ENCODE measurements around the gene PXDN.

The PXDN gene

GRCh38 chr2:1601471-1602277, 142.6 kb downstream of the PXDN start:
- DNase-seq (ENCODE audit: low read depth in 1 of 2, low spot score in 1 of 2), result no peak

DNA sequence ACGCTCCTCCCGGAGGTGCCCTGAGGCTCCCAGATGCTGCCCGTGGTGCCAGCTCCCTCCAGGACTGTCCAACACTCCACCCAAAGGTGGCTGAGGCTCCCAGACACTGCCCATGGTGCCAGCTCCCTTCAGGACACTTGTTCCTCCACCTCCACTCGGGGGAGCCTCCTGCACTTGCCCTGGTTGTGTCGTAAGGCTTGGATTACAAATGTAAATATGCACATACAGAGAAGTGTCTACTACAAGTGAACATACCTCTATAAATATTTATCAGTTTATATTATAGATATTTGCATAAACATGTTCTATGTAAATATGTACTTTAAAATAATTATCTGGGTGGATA, 143.3 kb downstream of the PXDN start:
- no peak for DNase-seq (ENCODE audit: low read depth in 1 of 2, low spot score in 1 of 2)

DNA sequence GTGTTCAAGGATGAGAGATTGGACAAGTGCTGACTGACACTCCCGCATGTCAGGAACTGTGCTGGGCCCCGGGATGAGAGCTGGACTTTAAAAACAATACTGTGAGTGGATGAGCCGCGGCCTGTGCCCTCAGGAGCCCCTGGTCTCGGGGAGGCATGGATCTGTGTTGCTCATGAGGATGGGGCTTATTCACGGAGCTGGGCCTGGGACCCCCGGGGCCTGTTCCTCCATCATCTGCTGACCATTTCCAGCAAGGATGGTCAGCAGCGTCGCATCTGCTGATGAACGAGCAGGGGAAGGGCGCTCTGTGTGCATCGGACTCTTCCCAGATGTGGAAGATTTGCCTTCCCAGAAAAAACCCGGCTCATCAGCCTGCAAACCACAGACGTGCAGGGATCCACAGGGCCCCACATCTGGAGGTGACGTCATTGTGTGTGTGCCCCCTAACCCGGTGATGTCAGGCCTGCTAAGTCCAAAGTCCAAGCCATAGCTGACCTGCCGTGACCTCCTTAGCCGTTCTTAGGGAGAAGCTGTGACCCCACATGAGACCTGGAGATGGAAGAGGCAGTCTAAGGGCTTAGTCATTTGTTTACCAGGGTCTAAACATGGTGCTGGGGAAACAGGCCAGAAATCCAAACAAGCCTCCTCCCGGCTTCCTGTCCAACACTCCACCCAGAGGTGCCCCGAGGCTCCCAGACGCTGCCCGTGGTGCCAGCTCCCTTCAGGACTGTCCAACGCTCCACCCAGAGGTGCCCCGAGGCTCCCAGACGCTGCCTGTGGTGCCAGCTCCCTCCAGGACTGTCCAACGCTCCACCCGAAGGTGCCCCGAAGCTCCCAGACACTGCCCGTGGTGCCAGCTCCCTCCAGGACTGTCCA, 143.9 kb downstream of the PXDN start:
- no peak for DNase-seq (ENCODE audit: low read depth in 1 of 2, low spot score in 1 of 2)

DNA sequence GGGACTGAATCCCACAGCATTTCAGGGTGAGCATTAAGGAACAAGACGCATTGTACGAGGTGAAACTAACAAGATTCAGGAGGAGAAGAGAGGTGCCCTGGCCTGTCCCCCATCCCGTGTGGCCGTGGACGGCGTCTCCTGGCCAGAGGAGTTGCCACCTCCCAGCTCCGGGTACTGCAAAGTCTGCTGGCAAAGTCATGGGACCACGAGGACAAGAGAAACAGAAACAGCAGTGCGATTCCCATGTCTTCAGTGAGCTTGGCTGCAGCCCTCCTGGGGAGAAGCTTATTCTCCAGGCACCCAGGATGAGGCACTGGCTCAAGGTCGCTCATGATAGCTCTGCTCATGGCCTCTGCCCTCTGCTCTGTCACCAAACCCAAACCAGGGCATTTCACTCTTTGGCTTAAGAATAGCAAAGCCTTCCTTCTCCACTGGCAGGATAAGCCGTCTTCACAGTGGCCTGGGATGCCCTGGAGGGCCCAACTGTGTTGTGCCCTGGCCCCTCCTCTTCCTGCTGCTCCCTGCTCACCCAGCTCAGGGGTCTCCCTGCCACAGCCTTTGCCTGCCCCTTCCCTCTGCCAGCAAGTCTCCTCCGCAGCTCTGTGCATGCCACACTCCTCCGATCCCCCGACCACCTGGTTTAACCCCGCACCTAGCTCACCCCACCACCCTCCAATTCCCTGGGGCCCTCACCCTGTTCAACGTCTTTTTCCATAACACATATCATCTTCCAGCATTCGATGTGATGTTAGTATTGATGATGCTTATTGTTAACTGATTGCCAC, 144.8 kb downstream of the PXDN start:
- no peak for DNase-seq (ENCODE audit: low read depth in 1 of 2, low spot score in 1 of 2)

DNA sequence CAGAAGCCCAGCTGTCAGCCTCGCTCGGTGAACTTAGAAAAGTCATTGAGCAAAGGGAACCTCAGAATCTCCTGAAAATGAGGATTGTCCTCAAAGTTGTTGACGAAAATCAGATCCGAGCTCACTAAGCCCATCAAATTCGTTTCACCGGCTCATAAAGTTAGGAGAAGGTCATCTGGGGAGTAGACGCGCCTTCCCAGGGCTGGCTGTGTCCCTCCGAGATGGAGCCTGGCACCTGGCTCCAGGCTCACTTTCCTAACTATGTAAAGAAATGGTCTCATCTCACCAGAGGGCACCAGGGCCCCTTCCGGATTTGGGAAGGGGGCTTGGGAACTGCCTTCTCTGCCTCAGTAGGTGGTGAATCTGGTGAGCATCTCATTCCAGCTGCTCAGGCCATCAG, 145.5 kb downstream of the PXDN start:
- no peak for DNase-seq (ENCODE audit: low read depth in 1 of 2, low spot score in 1 of 2)

DNA sequence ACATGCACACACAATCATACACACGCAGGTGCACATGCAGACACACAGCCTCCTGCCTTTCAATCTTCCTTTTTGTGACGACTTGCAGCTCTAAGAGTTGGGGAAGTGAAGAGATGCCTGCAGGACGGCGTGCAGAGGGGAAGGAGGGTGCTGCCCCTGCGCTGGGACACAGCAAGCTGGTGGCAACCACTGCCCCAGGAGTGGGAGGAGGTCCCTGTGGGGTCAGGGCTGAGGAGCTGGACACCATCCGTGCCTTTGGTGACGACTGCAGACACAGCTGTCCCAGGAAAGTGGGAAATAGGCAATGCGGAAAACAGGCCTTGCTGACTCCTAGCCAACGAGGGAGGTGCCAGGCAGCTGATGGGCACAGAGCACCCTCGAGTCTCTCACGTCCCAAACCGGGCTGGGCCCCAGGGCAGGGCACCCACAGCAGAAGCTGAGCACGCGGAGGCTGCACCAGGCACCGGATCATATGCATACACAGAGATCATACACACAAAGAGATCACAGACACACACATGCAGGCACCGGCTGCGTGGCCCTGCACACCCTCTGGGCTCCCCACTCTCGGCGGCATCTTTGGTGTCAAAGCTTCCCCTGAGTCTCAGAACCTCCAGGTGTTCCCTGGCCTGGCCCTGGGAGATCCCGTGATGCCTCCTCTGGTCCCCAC, 146.1 kb downstream of the PXDN start:
- no peak for DNase-seq (ENCODE audit: low read depth in 1 of 2, low spot score in 1 of 2)

DNA sequence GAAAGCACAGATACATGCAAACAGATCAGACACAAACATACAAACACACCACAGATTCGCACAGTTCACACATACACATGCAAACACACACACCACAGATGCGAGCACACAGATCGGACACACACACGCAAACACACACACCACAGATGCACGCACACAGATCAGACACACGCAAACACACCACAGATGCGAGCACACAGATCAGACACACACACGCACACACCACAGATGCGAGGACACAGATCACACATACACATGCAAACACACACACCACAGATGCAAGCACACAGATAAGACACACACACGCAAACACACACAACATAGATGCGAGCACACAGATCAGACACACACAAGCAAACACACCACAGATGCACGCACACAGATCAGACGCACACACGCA, 149.0 kb downstream of the PXDN start:
- no peak for DNase-seq (ENCODE audit: low read depth in 1 of 2, low spot score in 1 of 2)

DNA sequence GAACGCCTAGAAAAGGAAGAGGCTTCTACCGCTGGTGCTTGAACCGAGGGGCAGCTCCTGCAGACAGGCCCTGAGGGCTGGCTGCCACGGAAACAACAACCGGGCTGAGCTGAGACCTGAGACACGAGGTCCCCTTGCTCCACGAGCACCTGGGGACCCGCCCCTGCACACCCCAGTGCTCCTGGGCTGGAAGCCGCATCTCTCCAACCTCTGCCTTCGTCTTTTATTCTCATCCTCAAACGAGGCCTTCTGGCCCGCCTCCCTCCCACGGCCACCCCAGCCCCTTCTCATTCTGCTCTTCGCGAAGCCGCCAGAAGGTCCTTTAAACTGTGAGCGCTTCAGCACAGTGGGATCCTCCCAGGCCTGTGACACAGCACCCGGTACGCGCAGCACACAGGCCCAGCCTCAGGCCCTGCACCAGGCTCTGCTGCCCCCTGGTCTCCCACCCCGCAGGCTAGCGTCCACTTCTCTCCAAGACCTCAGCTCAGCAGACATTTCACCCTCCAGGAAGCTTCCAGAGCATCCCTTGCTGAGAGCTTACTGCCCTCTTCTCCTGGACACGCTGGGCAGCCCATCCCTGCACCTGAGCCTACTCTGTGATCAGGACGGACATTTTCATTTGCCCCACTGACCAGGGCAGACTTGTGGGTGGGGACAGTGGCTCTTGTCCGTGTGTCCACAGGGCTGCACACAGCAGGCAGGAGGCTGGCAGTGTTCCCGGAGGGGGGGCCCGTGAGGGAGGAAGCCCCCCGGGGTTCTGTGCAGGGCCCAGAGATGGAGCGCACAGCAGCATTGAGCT, 149.7 kb downstream of the PXDN start:
- no peak for DNase-seq (ENCODE audit: low read depth in 1 of 2, low spot score in 1 of 2)

GRCh38 chr2:1594123-1594372, 150.3 kb downstream of the PXDN start:
- DNase-seq (ENCODE audit: low read depth in 1 of 2, low spot score in 1 of 2), result no peak

GRCh38 chr2:1593371-1594122, 150.8 kb downstream of the PXDN start:
- DNase-seq (ENCODE audit: low read depth in 1 of 2, low spot score in 1 of 2), result no peak

GRCh38 chr2:1591978-1592907, 152.1 kb downstream of the PXDN start:
- DNase-seq (ENCODE audit: low read depth in 1 of 2, low spot score in 1 of 2), result no peak

DNA sequence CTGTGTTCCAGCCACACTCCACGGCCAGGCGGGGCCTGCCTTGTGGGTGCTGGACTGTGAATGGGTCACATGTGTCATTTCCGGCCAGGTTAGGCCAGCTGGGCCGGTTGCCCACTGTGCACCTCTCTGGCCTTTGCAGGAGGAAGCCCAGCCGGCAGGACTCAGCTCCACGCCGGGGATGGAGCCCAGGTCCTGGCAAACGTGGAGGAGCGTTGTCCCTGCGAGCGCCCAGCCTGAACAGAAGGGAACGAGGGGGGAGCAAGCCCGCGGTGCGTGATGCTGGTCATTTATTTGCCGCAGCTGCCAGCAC, 152.9 kb downstream of the PXDN start:
- no peak for DNase-seq (ENCODE audit: low read depth in 1 of 2, low spot score in 1 of 2)

GRCh38 chr2:1590596-1591460, 153.5 kb downstream of the PXDN start:
- DNase-seq (ENCODE audit: low read depth in 1 of 2, low spot score in 1 of 2), result no peak

- no peak for DNase-seq (ENCODE audit: low read depth in 1 of 2, low spot score in 1 of 2)
These were observed 155.2 kb downstream of the PXDN start for GRCh38 chr2:1588978-1589621.

DNA sequence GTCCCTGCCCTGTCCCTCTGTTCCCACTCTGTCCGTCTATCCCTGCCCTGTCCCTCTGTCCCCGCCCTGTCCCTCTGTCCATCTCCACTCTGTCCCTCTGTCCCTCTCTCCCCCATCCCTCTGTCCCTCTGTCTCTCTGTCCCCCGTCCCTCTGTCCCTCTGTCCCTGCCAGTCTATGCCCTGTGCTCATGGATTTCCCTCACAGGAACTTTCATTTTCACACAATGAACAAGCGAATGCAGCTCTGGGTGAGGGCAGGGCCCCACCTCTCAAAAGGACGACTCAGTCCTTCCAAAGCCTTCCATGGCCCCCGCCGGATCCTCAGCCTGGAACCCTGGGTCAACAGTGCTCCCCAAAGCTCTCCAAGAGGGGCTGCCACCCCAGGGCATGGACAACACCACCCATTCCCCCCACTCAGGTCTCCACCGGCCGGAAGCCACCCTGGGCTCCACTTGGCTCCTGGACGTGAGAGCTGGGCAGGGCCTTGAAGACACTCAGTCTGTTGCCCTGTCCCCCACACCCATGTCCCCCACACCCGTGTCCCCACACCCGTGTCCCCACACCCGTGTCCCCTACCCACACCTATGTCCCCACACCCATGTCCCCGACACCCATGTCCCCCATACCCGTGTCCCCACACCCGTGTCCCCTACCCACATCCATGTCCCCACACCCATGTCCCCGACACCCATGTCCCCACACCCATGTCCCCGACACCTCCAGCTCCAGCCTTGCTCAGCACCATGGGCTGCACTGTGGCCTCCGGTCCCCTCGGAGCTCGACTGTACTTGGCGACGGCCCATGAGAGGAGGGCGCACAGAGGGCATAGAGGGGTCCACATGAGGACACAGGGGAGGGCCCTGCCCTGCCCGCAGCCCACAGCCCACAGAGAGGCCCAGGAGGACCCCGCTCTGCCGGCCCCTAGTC, 156.0 kb downstream of the PXDN start:
- no peak for DNase-seq (ENCODE audit: low read depth in 1 of 2, low spot score in 1 of 2)

Data from activated T-helper 1 cell treated with anti-CD3 and anti-CD28 coated beads, Interleukin-2, amount 50 U/mL, for 16 hours (primary cell).